Activated effector memory CD4-positive, alpha-beta T cell treated with anti-CD3 and anti-CD28 coated beads, Interleukin-2, amount 50 U/mL, for 16 hours (primary cell): ENCODE measurements around the gene NEMF.
A peak's percentile ranks its signal among the peaks of the same experiment; 100 is the strongest.
"Not testable (repeated sequence)": the region's sequence is repeated elsewhere in the genome, so short reads cannot be mapped to it uniquely, and the experiment has no call there.

Experiments
- DNase-seq: peaks from one replicate; pipeline ENCODE4 v3.0.0-alpha.2; 2020

Gene NEMF

GRCh38 chr14:49852301-49853157 lies at the start of gene NEMF:
TSS of gene NEMF (minus strand) at chr14:49852788. CDS start at chr14:49852753, 35 bp downstream.
- peak; percentile 91 for DNase-seq

- no peak for DNase-seq
Observed at GRCh38 chr14:49900973-49901372, 48.4 kb upstream of the NEMF start.

GRCh38 chr14:49898485-49898884 lies 45.9 kb upstream of the NEMF start:
- no peak for DNase-seq

GRCh38 chr14:49897965-49898364 lies 45.4 kb upstream of the NEMF start:
- no peak for DNase-seq

- no peak for DNase-seq
Observed at GRCh38 chr14:49897414-49897813, 44.8 kb upstream of the NEMF start.

GRCh38 chr14:49896966-49897365 lies 44.4 kb upstream of the NEMF start:
- DNase-seq, result no peak

GRCh38 chr14:49896272-49896671 lies 43.7 kb upstream of the NEMF start:
- not testable (repeated sequence) for DNase-seq

GRCh38 chr14:49895480-49895879 lies 42.9 kb upstream of the NEMF start:
- no peak for DNase-seq

GRCh38 chr14:49894214-49895107 lies 41.9 kb upstream of the NEMF start:
- DNase-seq, result not testable (repeated sequence)

GRCh38 chr14:49893309-49894213 lies 41.0 kb upstream of the NEMF start:
- peak; percentile 92 for DNase-seq

GRCh38 chr14:49892636-49893308 lies 40.2 kb upstream of the NEMF start, which contains the start of gene ARF6:
TSS of gene ARF6 (plus strand) at chr14:49893082. CDS start at chr14:49893737, 655 bp downstream.
- DNase-seq, result peak; percentile 99

- DNase-seq, result no peak
Observed at GRCh38 chr14:49892301-49892635, 39.7 kb upstream of the NEMF start.

GRCh38 chr14:49888293-49888692 lies 35.7 kb upstream of the NEMF start:
- DNase-seq, result no peak

GRCh38 chr14:49886523-49886922 lies 33.9 kb upstream of the NEMF start:
- no peak for DNase-seq

- DNase-seq, result no peak
Observed at GRCh38 chr14:49882826-49883694, 30.5 kb upstream of the NEMF start.

GRCh38 chr14:49881350-49882001 lies 28.9 kb upstream of the NEMF start:
- DNase-seq, result no peak

GRCh38 chr14:49880267-49881064 lies 27.9 kb upstream of the NEMF start:
- DNase-seq, result no peak

GRCh38 chr14:49879646-49880204 lies 27.1 kb upstream of the NEMF start:
- DNase-seq, result peak; percentile 83

- DNase-seq, result no peak
Observed at GRCh38 chr14:49876563-49877127, 24.1 kb upstream of the NEMF start.
